ENCODE measurements around the gene EGLN1. TPM values are rescaled to one million over a fixed set of nuclear protein-coding genes. Genes with fewer than 3 reads are reported as not detected.

The EGLN1 gene
- total RNA-seq, 3 donors from 2014 or later = 49.3 to 61.1 (median 55.0) TPM

DNA sequence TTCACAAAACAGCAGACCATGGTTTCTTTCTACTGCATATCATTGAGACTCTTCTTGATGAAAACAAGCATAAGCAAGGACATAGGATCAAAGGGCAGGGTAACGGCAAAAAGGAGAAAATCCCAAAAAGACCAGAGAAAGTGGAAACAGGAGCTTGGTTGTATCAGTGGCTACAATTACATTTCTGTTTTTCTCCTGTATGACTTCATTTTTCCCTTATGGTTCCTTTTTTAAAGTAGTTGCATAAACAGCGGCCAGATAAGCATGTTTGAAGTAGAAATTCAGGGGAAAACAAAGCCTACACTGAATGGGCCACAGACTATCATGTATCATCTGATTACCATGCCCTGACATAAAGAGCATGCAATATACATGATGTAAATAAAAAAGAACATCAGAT lies 4.6 kb downstream of the EGLN1 start:
- intact Hi-C loops (cut with DNase I, micrococcal nuclease) = no loop called here

DNA sequence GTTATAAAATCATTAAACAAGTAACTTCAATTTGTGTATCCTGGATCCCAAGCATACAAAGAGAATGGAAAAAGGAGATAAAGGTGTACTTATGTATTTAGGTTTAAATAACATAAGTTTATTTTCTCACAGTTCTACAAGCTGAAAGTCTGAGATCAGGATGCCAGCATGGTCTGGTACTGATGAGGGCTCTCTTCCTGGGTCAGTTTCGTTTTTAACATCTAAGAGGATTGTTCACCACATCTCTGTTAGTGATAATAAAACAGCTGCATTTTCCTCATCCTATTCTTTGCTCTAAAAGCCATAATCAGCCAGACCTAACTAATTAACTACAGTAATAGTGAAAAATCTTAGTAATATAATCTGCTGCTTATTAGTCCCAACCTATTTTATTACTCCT lies 5.2 kb downstream of the EGLN1 start:
- no peak overlapping the region for H3K4me3 ChIP-seq
- ATAC-seq = no peak
- DNase-seq = no peak
- H3K4me1 ChIP-seq (ENCODE audit: low read depth) = peaks cover 26% of the 10 kb centered on the region
- no peaks in the 10 kb centered on the region for H3K36me3 ChIP-seq (ENCODE audit: low read depth)
- no peaks in the 10 kb centered on the region for H3K9me3 ChIP-seq
- TF ChIP-seq, protein P1, sequence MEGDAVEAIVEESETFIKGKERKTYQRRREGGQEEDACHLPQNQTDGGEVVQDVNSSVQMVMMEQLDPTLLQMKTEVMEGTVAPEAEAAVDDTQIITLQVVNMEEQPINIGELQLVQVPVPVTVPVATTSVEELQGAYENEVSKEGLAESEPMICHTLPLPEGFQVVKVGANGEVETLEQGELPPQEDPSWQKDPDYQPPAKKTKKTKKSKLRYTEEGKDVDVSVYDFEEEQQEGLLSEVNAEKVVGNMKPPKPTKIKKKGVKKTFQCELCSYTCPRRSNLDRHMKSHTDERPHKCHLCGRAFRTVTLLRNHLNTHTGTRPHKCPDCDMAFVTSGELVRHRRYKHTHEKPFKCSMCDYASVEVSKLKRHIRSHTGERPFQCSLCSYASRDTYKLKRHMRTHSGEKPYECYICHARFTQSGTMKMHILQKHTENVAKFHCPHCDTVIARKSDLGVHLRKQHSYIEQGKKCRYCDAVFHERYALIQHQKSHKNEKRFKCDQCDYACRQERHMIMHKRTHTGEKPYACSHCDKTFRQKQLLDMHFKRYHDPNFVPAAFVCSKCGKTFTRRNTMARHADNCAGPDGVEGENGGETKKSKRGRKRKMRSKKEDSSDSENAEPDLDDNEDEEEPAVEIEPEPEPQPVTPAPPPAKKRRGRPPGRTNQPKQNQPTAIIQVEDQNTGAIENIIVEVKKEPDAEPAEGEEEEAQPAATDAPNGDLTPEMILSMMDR (IDR thresholded peaks at IDR 0.05) = no peak
- intact Hi-C loops (cut with DNase I, micrococcal nuclease) = no loop called here

More for the DNA sequence above, 4.6 kb downstream of the EGLN1 start:
- peaks cover 26% of the 10 kb centered on the region for H3K4me1 ChIP-seq (ENCODE audit: low read depth)
- no peaks in the 10 kb centered on the region for H3K9me3 ChIP-seq
- DNase-seq (no peak), ATAC-seq (no peak)
- TF ChIP-seq, protein P1 (IDR thresholded peaks at IDR 0.05) = no peak
- H3K36me3 ChIP-seq (ENCODE audit: low read depth) = no peaks in the 10 kb centered on the region
- H3K4me3 ChIP-seq = no peak overlapping the region

DNA sequence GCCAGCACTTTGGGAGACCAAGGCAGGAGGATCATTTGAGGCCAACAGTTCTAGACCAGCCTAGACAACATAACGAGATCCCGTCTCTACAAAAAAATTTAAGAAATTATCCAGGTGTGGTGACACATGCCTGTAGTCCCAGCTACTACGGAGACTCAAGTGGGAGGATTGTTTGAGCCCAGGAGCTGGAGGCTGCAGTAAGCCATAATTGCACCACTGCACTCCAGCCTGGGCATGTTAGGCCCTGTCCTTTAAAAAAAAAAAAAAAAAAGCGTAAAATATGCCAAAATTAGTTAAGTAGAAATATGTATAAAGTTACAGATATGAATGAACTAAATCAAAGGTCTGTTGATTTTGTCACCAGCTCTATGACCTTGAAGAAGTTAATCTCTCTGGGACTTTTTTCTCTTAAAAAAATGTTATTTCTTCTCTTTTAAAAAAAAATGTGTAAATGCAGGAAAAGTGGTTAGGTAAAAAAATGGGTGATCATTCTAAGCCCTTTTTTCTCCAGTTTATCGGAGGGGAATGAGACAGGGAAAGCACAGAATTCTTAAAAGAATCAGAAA lies 7.0 kb downstream of the EGLN1 start:
- Histone ChIP-seq H3K36me3 (ENCODE audit: low read depth) (no peaks in the 10 kb centered on the region), H3K9me3 (no peaks in the 10 kb centered on the region), H3K4me3 (no peak overlapping the region), H3K4me1 (ENCODE audit: low read depth) (peaks cover 26% of the 10 kb centered on the region)
- TF ChIP-seq, protein P1 (IDR thresholded peaks at IDR 0.05) = no peak
- ATAC-seq (no peak), DNase-seq (no peak)
- intact Hi-C loops (cut with DNase I, micrococcal nuclease) = no loop called here

DNA sequence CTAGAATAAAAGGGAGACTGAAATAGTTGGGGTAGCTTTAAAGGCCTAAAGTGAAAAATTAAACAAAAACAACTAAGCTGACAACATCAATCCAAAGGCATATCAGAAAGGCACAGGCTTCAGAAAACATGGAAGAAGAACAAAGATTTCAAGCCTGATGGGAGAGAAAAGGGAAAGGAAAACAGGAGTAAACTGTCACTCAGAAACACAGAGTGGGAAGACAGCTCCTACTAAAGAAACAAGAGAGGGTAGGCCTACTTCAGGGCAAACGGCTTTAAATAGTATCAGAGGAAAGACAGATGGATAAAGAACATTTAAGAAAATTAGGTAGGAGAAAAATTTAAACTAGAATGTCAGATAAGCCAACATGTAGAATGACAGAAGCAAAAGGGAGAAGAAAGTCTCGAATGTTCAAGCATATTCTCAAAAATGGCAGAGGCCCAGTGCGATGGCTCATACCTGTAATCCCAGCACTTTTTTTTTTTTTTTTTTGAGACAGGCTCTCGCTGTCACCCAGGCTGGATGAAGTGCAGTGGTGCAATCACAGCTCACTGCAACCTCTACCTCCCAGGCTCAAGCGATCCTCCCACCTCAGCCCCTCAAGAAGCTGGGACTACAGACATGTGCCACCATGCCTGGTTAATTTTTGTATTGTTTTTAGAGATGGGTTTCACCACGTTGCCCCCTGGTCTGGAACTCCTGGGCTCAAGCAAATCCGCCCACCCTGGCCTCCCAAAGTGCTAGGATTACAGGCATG lies 7.6 kb downstream of the EGLN1 start:
- intact Hi-C loops (cut with DNase I, micrococcal nuclease) = no loop called here
- Histone ChIP-seq H3K9me3 (no peaks in the 10 kb centered on the region), H3K4me1 (ENCODE audit: low read depth) (peaks cover 32% of the 10 kb centered on the region), H3K4me3 (no peak overlapping the region), H3K36me3 (ENCODE audit: low read depth) (no peaks in the 10 kb centered on the region)
- DNase-seq (no peak), ATAC-seq (no peak)
- TF ChIP-seq, protein P1 (IDR thresholded peaks at IDR 0.05) = no peak

DNA sequence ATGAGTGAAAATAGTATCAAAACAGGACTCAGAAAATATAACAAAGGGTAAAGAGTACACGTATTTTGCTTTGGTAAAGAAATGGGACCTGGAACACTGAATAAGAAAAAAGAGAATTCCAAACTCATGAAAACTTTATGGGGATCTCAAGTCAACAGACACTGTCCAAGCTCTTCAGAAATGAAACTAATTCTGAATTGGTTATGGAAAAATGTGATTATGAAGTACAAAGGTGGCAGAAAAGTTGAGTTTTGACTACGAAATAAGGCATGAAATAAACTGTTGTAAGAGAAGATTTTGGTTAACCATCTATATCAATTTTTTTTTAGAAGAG lies 8.4 kb downstream of the EGLN1 start:
- peaks cover 32% of the 10 kb centered on the region for H3K4me1 ChIP-seq (ENCODE audit: low read depth)
- ATAC-seq (no peak), DNase-seq (no peak)
- intact Hi-C loops (cut with DNase I, micrococcal nuclease) = no loop called here
- H3K36me3 ChIP-seq (ENCODE audit: low read depth) = no peaks in the 10 kb centered on the region
- no peaks in the 10 kb centered on the region for H3K9me3 ChIP-seq
- H3K4me3 ChIP-seq = no peak overlapping the region
- TF ChIP-seq, protein P1 (IDR thresholded peaks at IDR 0.05) = no peak
